Adrenal gland (tissue), 12 donors: ENCODE results near the gene ELK4. TPM values are rescaled to one million over a fixed set of nuclear protein-coding genes. Genes with fewer than 3 reads are reported as not detected.
A peak's percentile ranks its signal among the peaks of the same experiment; 100 is the strongest.

Experiments
- DNase-seq, 7 donors: peaks; one replicate each; pipeline ENCODE4 v3.0.0-alpha.2; 2019 to 2020
- H3K27ac ChIP-seq, 5 donors: fragments of 200-600 bp; sonication (generic) in 4 of 5; 1 replicate in 3 of 5; 2 replicates in 2 of 5; pipeline versions ENCODE4 v1.5.1 to v1.8.0; 2016 to 2020; ENCODE audit warnings: mild to moderate bottlenecking in 1 of 5
- H3K27me3 ChIP-seq: fragments of 200-600 bp; 2 replicates; pipeline ENCODE4 v1.8.0; 2021
- H3K36me3 ChIP-seq, 2 donors: fragments of 200-600 bp; replicated peaks in 1 of 2; 1 replicate in 1 of 2; 2 replicates in 1 of 2; pipeline versions ENCODE4 v1.5.1 to v1.8.0; 2018 to 2022
- H3K4me1 ChIP-seq, 2 donors: fragments of 200-600 bp; replicated peaks in 1 of 2; 1 replicate in 1 of 2; 2 replicates in 1 of 2; pipeline versions ENCODE4 v1.5.1 to v1.8.0; 2018 to 2021
- H3K4me3 ChIP-seq, 4 donors: fragments of 200-600 bp; sonication (generic) in 3 of 4; one replicate each; pipeline ENCODE4 v1.5.1; 2016 to 2018
- H3K9me3 ChIP-seq, 3 donors: fragments of 200-600 bp; sonication (generic) in 1 of 3; replicated peaks in 1 of 3; 1 replicate in 2 of 3; 2 replicates in 1 of 3; pipeline versions ENCODE4 v1.5.1 to v1.8.0; 2016 to 2021
- POLR2A ChIP-seq, 2 donors: fragments of 450-650 bp; IDR thresholded peaks; one replicate each; pipeline ENCODE4 v1.6.1; 2017; ENCODE audit warnings: antibody characterized with exemption in 2 of 2, mild to moderate bottlenecking in 2 of 2, moderate library complexity in 1 of 2
- WGBS, 4 donors: extraction: QIAGEN DNeasy Blood & Tissue Kit in 2 of 4; methylation state at CpG; one replicate each; pipeline versions ENCODE4 v1.1.5 to v1.1.7; 2013 to 2017; 5-methylcytosine and 5-hydroxymethylcytosine counted together
- intact Hi-C, 2 donors: fragments of 100-400 bp; cut with DNase I; formaldehyde crosslinking; loops; one replicate each; pipeline versions ENCODE4 v1.14.1 to v1.15.0; 2022 to 2023
- polyA plus RNA-seq, 3 donors: library from polyadenylated mRNA; stranded (reverse); fragments of 200-250 nt in 2 of 3; fragments of 350-450 nt in 1 of 3; fragmentation: Illumina TruSeq in 1 of 3; extraction: RNeasy Lipid Tissue Mini Kit (QIAGEN cat#74804) in 1 of 3; gene quantifications; one replicate each; pipeline ENCODE4 v1.2.3, GENCODE V29; 2013 to 2014
- total RNA-seq, 9 donors: library from RNA; depleted of rRNA in 4 of 9; stranded (reverse); fragments of >200 nt in 4 of 9; fragments of 120-200 nt in 1 of 9; fragmentation: NEBNext Ultra II Directional in 1 of 9; extraction: Animal tissue kit (Norgen Biotek cat#: 25700) in 1 of 9; gene quantifications; one replicate each; pipeline versions ENCODE4 v1.1.0 to v1.2.4, GENCODE V29; 2013 to 2023
- TF ChIP-seq, protein P1 (sequence below), 6 experiments: fragments of 450-650 bp in 4 of 6; fragments of 200-600 bp in 2 of 6; sonication (generic) in 1 of 6; IDR thresholded peaks; 1 replicate in 5 of 6; 2 replicates in 1 of 6; pipeline versions ENCODE4 v1.5.1 to v1.8.0; 2016 to 2021; ENCODE audit warnings: antibody characterized with exemption in 6 of 6, mild to moderate bottlenecking in 2 of 6, moderate library complexity in 1 of 6
- donor health status: healthy with polysubstance abuse.
- donor health status: Bipolar disorder and iron deficiency.
- donor health status: DM: yes; HTN: yes; CAD: no.
- donor health status: DM: no; HTN: no; CAD: no.
- donor health status: DM: no; HTN: no; CAD: no.
- donor health status: DM: yes; HTN: yes; CAD: no.

Gene ELK4
- total and polyA plus RNA-seq, 12 donors = 3.6 to 40.2 (median 14.0) TPM

DNA sequence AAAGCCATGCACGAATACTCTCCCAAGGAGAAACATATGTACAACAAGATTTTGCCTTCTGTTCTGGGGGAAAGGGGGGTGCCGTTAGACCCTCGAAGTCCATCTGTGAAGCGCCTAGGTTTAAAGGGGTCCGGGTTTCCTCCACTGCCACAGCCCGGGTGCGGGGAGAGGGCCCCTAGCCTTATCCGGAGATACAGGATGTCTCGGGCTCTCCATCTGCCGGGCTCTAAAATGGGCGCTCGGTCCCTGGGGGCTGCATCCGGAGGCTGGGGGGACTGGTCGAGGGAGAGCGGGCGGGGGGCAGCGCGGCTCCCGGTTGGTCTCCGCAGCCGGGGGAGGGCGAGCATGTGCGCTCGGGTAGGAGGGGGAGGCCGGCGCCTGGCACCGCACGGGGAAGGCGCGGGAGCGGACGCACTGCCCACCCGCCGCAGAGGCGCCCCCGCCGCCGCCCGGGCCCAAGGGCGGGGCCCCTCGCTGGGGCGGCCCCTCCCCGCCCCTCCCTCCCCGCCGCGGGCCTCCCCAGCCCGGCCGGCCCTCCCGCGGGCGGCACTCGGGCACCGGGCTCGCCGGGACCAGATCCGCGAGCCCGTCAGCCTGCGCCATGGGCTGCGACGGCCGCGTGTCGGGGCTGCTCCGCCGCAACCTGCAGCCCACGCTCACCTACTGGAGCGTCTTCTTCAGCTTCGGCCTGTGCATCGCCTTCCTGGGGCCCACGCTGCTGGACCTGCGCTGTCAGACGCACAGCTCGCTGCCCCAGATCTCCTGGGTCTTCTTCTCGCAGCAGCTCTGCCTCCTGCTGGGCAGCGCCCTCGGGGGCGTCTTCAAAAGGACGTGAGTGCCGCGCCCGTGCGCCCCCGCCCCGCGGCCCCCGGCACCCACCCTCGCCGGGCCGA is 63.1 kb downstream of the ELK4 start:
- peak in 1 of 7 donors; percentile 45 for DNase-seq
- peak overlapping the region in 1 of 4 donors; percentile 44 for H3K4me3 ChIP-seq
- H3K27me3 ChIP-seq = peaks cover 34% of the 10 kb centered on the region
- no peak overlapping the region for H3K27ac ChIP-seq
- TF ChIP-seq, protein P1, sequence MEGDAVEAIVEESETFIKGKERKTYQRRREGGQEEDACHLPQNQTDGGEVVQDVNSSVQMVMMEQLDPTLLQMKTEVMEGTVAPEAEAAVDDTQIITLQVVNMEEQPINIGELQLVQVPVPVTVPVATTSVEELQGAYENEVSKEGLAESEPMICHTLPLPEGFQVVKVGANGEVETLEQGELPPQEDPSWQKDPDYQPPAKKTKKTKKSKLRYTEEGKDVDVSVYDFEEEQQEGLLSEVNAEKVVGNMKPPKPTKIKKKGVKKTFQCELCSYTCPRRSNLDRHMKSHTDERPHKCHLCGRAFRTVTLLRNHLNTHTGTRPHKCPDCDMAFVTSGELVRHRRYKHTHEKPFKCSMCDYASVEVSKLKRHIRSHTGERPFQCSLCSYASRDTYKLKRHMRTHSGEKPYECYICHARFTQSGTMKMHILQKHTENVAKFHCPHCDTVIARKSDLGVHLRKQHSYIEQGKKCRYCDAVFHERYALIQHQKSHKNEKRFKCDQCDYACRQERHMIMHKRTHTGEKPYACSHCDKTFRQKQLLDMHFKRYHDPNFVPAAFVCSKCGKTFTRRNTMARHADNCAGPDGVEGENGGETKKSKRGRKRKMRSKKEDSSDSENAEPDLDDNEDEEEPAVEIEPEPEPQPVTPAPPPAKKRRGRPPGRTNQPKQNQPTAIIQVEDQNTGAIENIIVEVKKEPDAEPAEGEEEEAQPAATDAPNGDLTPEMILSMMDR (IDR thresholded peaks at IDR 0.05) = no peak
- TF ChIP-seq POLR2A (IDR thresholded peaks at IDR 0.05) = no peak
- H3K36me3 ChIP-seq = no peaks in the 10 kb centered on the region
- intact Hi-C loops = no loop called here
- H3K4me1 ChIP-seq = no peaks in the 10 kb centered on the region
- H3K9me3 ChIP-seq = no peaks in the 10 kb centered on the region
- WGBS, 4 donors = 4 to 10% (median 7%) methylated on average over 7 to 90 of the region's 90 CpGs

DNA sequence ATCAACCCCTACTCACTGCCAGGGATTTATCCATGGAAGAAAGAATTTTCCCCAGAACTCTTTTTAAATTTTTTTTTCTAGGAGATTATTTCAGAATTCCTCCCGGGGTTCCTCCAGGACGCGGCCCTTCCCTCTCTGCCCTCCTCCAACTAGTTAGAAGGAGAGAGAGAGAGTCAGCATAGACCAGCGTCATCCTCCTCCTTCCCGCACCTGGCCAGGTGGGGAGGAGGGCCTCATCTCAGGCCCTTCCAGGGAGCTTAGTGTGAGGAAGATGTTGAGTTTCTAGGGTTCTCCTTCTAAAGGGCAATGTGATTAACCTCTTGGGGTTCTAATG is 63.7 kb downstream of the ELK4 start:
- Histone ChIP-seq H3K36me3 (no peaks in the 10 kb centered on the region), H3K4me3 (no peak overlapping the region), H3K27ac (no peak overlapping the region), H3K27me3 (peaks cover 34% of the 10 kb centered on the region), H3K4me1 (no peaks in the 10 kb centered on the region), H3K9me3 (no peaks in the 10 kb centered on the region)
- WGBS, 4 donors = 39 to 58% (median 48%) methylated on average over 5 of the region's 5 CpGs
- intact Hi-C loops = no loop called here
- TF ChIP-seq, protein P1 (IDR thresholded peaks at IDR 0.05) = no peak
- TF ChIP-seq POLR2A (IDR thresholded peaks at IDR 0.05) = no peak
- DNase-seq = peak in 1 of 7 donors; percentile 4

DNA sequence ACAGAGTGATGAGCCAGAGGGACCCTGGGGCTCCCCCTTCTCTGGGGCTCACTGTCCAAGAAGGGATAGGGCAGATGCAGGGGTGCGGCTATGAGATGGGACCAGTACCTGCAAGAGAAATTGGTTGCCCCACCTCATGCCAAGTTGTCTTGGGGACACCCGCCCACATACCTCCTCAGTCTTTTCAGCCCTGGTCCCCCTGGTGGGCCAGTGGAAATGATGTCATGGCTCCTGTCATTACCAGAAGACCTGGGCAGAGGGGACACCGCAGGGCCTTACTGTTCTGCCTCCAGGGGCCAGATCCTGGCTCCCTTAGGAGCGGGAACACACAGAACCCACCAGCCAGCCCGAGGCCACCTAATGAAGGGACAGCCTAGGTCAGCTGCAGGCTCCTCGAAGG is 64.1 kb downstream of the ELK4 start:
- no peaks in the 10 kb centered on the region for H3K9me3 ChIP-seq
- H3K4me1 ChIP-seq = no peaks in the 10 kb centered on the region
- H3K4me3 ChIP-seq = no peak overlapping the region
- no peak overlapping the region for H3K27ac ChIP-seq
- TF ChIP-seq POLR2A (IDR thresholded peaks at IDR 0.05) = no peak
- TF ChIP-seq, protein P1 (IDR thresholded peaks at IDR 0.05) = no peak
- intact Hi-C loops = no loop called here
- no peaks in the 10 kb centered on the region for H3K36me3 ChIP-seq
- WGBS, 4 donors = 84 to 94% (median 90%) methylated on average over 4 to 6 of the region's 6 CpGs
- peak in 1 of 7 donors; percentile 23 for DNase-seq
- peaks cover 34% of the 10 kb centered on the region for H3K27me3 ChIP-seq

DNA sequence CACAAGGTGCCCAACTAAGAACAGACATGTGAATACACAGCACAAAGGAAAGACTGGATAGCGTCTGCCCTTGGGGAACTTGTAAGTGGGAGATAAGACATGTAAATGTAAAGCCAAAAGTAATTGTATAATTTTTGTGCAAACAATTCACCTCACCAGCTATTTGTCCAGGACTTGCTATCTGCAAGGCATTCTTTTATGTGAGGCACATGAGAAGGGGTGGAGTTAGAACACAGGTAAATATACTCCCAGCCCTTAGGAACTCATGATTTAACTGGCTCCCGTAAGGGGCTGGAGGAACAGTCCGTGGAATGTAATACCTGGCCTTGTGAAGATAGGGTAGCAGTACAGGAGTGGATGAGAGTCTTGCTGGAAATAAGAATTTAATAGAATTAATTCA is 66.0 kb downstream of the ELK4 start:
- Histone ChIP-seq H3K27me3 (peaks cover 33% of the 10 kb centered on the region), H3K36me3 (no peaks in the 10 kb centered on the region), H3K9me3 (no peaks in the 10 kb centered on the region), H3K4me1 (no peaks in the 10 kb centered on the region), H3K27ac (no peak overlapping the region), H3K4me3 (no peak overlapping the region)
- intact Hi-C loops = no loop called here
- TF ChIP-seq POLR2A (IDR thresholded peaks at IDR 0.05) = no peak
- no peak for DNase-seq
- WGBS, 4 donors = 73 to 80% (median 77%) methylated on average over 3 of the region's 3 CpGs
